OCI-LY7 (cell line): ENCODE data around the gene FAAP20.

ENCODE experiments used
- EZH2phosphoT487 ChIP-seq: fragments of 200-600 bp; sonication (generic); IDR thresholded peaks from 2 replicates; pipeline ENCODE4 v1.6.1; 2018; ENCODE audit warnings: low read depth, borderline replicate concordance, mild to moderate bottlenecking, mixed run types, antibody characterized with exemption, low read length, moderate library complexity, mixed read lengths
- TF ChIP-seq, protein P1 (sequence below): fragments of 200-600 bp; sonication (generic); conservative IDR thresholded peaks from 2 replicates; pipeline ENCODE4 v1.5.1; 2014; ENCODE audit warnings: mild to moderate bottlenecking, antibody characterized with exemption, low read length, moderate library complexity, mixed read lengths

DNA sequence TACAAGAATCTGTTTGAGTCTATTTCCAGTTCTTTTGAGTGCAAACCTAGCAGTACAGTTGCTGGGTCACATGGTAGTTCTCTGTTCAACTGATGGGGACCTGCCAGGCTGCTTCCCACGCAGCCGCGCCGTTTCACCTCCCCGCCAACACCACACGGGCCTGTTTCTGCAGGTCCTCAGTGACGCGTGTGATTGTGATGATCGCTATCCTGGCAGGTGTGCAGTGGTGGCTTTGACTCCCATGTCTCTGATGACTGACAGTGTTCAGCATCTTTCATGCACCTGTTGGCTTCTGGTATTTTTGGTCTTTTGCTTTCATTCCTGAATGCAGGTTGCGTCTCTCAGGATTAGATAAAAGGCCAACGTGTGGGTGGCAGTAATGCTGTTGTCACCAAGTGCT, 41.6 kb downstream of the FAAP20 start:
- TF ChIP-seq EZH2phosphoT487: no peak
- TF ChIP-seq, protein P1, sequence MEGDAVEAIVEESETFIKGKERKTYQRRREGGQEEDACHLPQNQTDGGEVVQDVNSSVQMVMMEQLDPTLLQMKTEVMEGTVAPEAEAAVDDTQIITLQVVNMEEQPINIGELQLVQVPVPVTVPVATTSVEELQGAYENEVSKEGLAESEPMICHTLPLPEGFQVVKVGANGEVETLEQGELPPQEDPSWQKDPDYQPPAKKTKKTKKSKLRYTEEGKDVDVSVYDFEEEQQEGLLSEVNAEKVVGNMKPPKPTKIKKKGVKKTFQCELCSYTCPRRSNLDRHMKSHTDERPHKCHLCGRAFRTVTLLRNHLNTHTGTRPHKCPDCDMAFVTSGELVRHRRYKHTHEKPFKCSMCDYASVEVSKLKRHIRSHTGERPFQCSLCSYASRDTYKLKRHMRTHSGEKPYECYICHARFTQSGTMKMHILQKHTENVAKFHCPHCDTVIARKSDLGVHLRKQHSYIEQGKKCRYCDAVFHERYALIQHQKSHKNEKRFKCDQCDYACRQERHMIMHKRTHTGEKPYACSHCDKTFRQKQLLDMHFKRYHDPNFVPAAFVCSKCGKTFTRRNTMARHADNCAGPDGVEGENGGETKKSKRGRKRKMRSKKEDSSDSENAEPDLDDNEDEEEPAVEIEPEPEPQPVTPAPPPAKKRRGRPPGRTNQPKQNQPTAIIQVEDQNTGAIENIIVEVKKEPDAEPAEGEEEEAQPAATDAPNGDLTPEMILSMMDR: no peak
